ENCODE results near the gene IMMP2L. TPM values are rescaled to one million over a fixed set of nuclear protein-coding genes. Genes with fewer than 3 reads are reported as not detected.

Gene IMMP2L
- total RNA-seq, 4 donors from 2014 or later = 12.0 to 22.2 (median 17.5) TPM

DNA sequence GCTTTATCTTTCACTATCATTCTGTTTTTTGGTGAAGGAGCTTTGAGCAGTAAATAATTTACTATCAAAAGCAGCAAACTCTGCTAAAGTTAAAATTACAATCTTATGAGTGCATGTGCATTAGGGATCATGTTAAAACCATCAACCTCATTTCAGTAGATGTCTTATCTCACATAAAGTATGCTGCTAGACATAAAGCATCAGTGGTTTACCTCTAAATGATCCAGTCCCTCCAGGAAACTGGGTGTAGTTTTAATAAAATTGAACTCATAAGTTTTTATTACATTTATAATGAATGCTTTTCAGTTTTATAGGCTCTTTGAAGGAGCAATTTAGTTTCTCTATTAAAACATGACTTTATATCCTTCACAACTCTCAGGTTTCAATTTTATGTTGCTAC is 362.6 kb downstream of the IMMP2L start:
- H3K36me3 ChIP-seq = no peaks in the 10 kb centered on the region
- DNase-seq (ENCODE audit: extremely low spot score) = no peak
- H3K27me3 ChIP-seq = no peaks in the 10 kb centered on the region
- TF ChIP-seq, protein P1, sequence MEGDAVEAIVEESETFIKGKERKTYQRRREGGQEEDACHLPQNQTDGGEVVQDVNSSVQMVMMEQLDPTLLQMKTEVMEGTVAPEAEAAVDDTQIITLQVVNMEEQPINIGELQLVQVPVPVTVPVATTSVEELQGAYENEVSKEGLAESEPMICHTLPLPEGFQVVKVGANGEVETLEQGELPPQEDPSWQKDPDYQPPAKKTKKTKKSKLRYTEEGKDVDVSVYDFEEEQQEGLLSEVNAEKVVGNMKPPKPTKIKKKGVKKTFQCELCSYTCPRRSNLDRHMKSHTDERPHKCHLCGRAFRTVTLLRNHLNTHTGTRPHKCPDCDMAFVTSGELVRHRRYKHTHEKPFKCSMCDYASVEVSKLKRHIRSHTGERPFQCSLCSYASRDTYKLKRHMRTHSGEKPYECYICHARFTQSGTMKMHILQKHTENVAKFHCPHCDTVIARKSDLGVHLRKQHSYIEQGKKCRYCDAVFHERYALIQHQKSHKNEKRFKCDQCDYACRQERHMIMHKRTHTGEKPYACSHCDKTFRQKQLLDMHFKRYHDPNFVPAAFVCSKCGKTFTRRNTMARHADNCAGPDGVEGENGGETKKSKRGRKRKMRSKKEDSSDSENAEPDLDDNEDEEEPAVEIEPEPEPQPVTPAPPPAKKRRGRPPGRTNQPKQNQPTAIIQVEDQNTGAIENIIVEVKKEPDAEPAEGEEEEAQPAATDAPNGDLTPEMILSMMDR (IDR thresholded peaks at IDR 0.05) = no peak
- TF ChIP-seq POLR2AphosphoS5 (IDR thresholded peaks at IDR 0.05) = no peak
- no peak overlapping the region for H3K27ac ChIP-seq (replicated peaks in 1 of 4)
- no peaks in the 10 kb centered on the region for H3K9me3 ChIP-seq
- intact Hi-C loops (cut with DNase I) = no loop called here
- peaks cover 0 to 7% (median 0%) of the 10 kb centered on the region in 4 donors for H3K4me1 ChIP-seq
- no peak overlapping the region for H3K4me3 ChIP-seq

DNA sequence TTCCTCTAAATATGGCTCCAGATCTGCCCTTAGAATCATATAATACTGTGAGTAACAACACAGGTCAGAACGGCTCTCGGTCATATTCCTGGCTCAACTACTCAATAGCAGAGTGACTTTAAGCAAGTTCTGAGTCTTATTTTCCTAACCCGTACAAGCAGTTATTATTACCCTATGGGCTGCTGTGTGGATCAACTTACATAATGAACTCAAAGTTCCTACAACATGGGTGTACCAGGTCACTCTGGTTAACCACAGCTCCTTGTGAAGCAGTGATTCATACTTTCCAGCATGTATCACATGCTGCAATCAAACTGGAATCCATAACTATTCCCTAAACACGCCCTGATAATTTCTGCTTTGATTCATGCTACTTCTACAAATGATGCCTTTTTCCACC is 364.0 kb downstream of the IMMP2L start:
- peaks cover 0 to 7% (median 0%) of the 10 kb centered on the region in 4 donors for H3K4me1 ChIP-seq
- no peaks in the 10 kb centered on the region for H3K27me3 ChIP-seq
- H3K27ac ChIP-seq (replicated peaks in 1 of 4) = no peak overlapping the region
- TF ChIP-seq POLR2AphosphoS5 (IDR thresholded peaks at IDR 0.05) = no peak
- TF ChIP-seq, protein P1 (IDR thresholded peaks at IDR 0.05) = no peak
- intact Hi-C loops (cut with DNase I) = no loop called here
- no peak overlapping the region for H3K4me3 ChIP-seq
- H3K36me3 ChIP-seq = no peaks in the 10 kb centered on the region
- H3K9me3 ChIP-seq = no peaks in the 10 kb centered on the region
- DNase-seq (ENCODE audit: extremely low spot score) = no peak
- 62% methylated on average over 4 of the region's 4 CpGs for WGBS

DNA sequence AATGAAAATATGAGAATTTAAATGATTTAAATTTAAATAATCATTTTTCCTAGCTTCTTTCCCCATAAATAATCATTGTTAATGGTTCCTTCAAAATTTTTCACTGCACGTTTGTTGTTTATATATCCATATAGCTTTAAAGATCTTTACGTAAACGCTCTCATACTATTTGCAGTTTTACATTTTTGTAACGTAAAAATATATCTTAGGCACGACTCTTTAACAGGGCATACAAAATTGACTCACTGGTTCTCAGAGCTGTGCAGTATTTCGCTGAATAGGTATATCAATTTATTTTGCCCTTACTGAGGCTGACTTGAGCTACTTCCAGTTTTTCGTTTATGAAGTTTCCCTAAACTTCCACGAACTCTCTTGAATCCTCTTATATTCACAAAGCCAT is 365.6 kb downstream of the IMMP2L start:
- Histone ChIP-seq H3K27ac (replicated peaks in 1 of 4) (no peak overlapping the region), H3K4me1 (peaks cover 0 to 7% (median 0%) of the 10 kb centered on the region in 4 donors), H3K27me3 (no peaks in the 10 kb centered on the region), H3K4me3 (no peak overlapping the region), H3K9me3 (no peaks in the 10 kb centered on the region), H3K36me3 (no peaks in the 10 kb centered on the region)
- TF ChIP-seq EP300 (IDR thresholded peaks at IDR 0.05) (no peak), POLR2A (IDR thresholded peaks at IDR 0.05; ENCODE audit: low read depth) (no peak), POLR2AphosphoS5 (IDR thresholded peaks at IDR 0.05) (no peak)
- TF ChIP-seq, protein P1 (IDR thresholded peaks at IDR 0.05) = no peak
- DNase-seq (ENCODE audit: extremely low spot score) = no peak
- intact Hi-C loops (cut with DNase I) = no loop called here
- 92% methylated on average over 8 of the region's 8 CpGs for WGBS

DNA sequence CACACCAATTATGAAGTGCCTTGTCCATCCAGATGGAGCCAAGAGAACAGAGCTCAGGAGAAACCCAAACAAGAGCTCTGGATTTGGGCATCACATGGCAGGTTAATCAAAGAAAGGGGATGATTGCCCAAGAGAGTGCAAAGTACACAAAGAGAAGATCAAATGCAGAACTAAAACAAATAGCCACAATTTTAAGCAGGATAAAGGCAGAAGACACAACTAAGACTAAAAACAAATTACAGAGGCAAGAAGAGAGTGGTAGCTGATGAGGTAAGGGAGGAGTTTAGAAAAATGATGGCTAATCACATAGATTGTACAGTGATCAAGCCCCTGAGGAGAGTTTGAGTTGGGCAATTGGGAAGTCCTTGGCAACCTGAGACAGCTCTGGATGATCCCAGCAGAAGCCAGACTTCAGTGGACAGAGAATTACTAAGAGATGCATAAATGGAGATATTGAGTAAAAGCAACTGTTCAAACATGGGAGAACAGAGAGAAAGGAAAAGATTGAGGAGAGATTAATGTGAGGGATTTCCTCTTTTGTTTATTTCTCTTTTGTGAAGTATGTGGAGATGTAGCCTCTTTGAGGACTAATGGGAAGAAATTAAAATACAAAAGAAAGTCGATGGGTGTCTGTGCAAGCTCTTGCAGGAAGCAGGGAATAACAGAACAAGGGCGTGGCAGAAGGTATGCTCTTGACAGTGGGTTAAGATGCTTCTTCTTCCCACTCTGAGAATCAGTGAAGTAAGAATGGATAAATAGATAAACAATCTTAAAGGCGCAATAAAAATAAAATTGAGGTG is 369.5 kb downstream of the IMMP2L start:
- DNase-seq (ENCODE audit: extremely low spot score) = no peak
- intact Hi-C loops (cut with DNase I) = no loop called here
- no peak overlapping the region for H3K27ac ChIP-seq (replicated peaks in 1 of 4)
- H3K9me3 ChIP-seq = no peaks in the 10 kb centered on the region
- no peaks in the 10 kb centered on the region for H3K36me3 ChIP-seq
- H3K4me3 ChIP-seq = no peak overlapping the region
- 71% methylated on average over 3 of the region's 3 CpGs for WGBS
- TF ChIP-seq POLR2AphosphoS5 (IDR thresholded peaks at IDR 0.05) = no peak
- TF ChIP-seq, protein P1 (IDR thresholded peaks at IDR 0.05) = no peak
- no peak for TF ChIP-seq POLR2A (IDR thresholded peaks at IDR 0.05; ENCODE audit: low read depth)
- TF ChIP-seq EP300 (IDR thresholded peaks at IDR 0.05) = no peak
- H3K27me3 ChIP-seq = no peaks in the 10 kb centered on the region
- peaks cover 0 to 5% (median 0%) of the 10 kb centered on the region in 4 donors for H3K4me1 ChIP-seq

DNA sequence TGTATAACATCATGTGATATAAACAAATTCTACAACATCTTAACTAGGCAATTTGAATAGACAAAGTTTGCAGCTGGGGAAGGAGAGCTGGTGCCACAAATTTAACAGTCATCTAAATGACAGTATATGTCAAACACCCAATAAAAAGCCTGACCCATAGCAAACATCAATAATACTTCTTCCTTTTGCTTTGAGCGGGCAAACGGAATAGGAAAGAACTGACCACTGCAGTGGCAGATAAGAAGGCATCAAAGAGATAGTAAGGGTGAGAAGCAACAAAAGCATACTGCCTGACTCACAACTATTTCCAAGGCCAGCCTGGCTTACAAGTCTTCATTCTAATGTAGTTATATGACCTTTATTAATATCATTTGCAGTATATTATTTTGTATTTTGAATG is 371.5 kb downstream of the IMMP2L start:
- Histone ChIP-seq H3K9me3 (no peaks in the 10 kb centered on the region), H3K4me3 (no peak overlapping the region), H3K27ac (replicated peaks in 1 of 4) (no peak overlapping the region), H3K4me1 (peaks cover 0 to 5% (median 0%) of the 10 kb centered on the region in 4 donors), H3K27me3 (no peaks in the 10 kb centered on the region), H3K36me3 (no peaks in the 10 kb centered on the region)
- intact Hi-C loops (cut with DNase I) = no loop called here
- 93% methylated on average over 2 of the region's 2 CpGs for WGBS
- DNase-seq (ENCODE audit: extremely low spot score) = no peak
- TF ChIP-seq, protein P1 (IDR thresholded peaks at IDR 0.05) = no peak
- TF ChIP-seq POLR2AphosphoS5 (IDR thresholded peaks at IDR 0.05) = no peak
- TF ChIP-seq EP300 (IDR thresholded peaks at IDR 0.05) = no peak
- TF ChIP-seq POLR2A (IDR thresholded peaks at IDR 0.05; ENCODE audit: low read depth) = no peak

All from esophagus muscularis mucosa (tissue), 4 donors.